Neural crest cell (in vitro differentiated cells): Measurements from ENCODE around the gene IGF2. TPM values are rescaled to one million over a fixed set of nuclear protein-coding genes. Genes with fewer than 3 reads are reported as not detected.
A peak's percentile ranks its signal among the peaks of the same experiment; 100 is the strongest.

ENCODE experiments used
- DNase-seq: peaks from one replicate; pipeline ENCODE4 v3.0.0; 2021; ENCODE audit warnings: low read depth, mixed read lengths, low spot score
- H3K27ac Mint-ChIP-seq: one replicate; pipeline ENCODE4 v1.8.0; 2021; ENCODE audit warnings: mild to moderate bottlenecking, mixed read lengths; ENCODE audit not compliant: unreplicated experiment
- H3K27me3 Mint-ChIP-seq: 2 replicates; pipeline ENCODE4 v1.8.0; 2021; ENCODE audit warnings: low read depth, mild to moderate bottlenecking, mixed read lengths
- H3K36me3 Mint-ChIP-seq: 2 replicates; pipeline ENCODE4 v1.8.0; 2021; ENCODE audit warnings: low read depth, mild to moderate bottlenecking, mixed read lengths
- H3K4me1 Mint-ChIP-seq: 2 replicates; pipeline ENCODE4 v1.8.0; 2021; ENCODE audit warnings: mixed read lengths
- H3K4me3 Mint-ChIP-seq: one replicate; pipeline ENCODE4 v1.8.0; 2021; ENCODE audit warnings: mild to moderate bottlenecking, mixed read lengths
- H3K9me3 Mint-ChIP-seq: 2 replicates; pipeline ENCODE4 v1.8.0; 2021; ENCODE audit warnings: mixed read lengths
- CTCF ChIP-seq: fragments of 200-600 bp; sonication (generic); conservative IDR thresholded peaks from 2 replicates; pipeline ENCODE4 v1.5.0; 2021; ENCODE audit warnings: antibody characterized with exemption, mild to moderate bottlenecking
- total RNA-seq: library from RNA; stranded (reverse); gene quantifications from 2 replicates; pipeline ENCODE4 v1.2.1, GENCODE V29; 2021

IGF2 gene
- total RNA-seq, 1 donor from 2014 or later, result 20.1 TPM

- H3K27me3 Mint-ChIP-seq, result no peaks in the 10 kb centered on the region
- no peak for TF ChIP-seq CTCF
- H3K4me3 Mint-ChIP-seq, result no peak overlapping the region
- no peak overlapping the region for H3K27ac Mint-ChIP-seq
- no peaks in the 10 kb centered on the region for H3K36me3 Mint-ChIP-seq
- DNase-seq, result no peak
- H3K9me3 Mint-ChIP-seq, result peaks cover 3% of the 10 kb centered on the region
- H3K4me1 Mint-ChIP-seq, result no peaks in the 10 kb centered on the region
These were observed 35.3 kb downstream of the IGF2 start for GRCh38 chr11:2103668-2104523.

- TF ChIP-seq CTCF, result no peak
- Mint-ChIP-seq H3K27me3 (no peaks in the 10 kb centered on the region), H3K27ac (no peak overlapping the region), H3K4me3 (no peak overlapping the region), H3K4me1 (no peaks in the 10 kb centered on the region), H3K9me3 (peaks cover 3% of the 10 kb centered on the region), H3K36me3 (no peaks in the 10 kb centered on the region)
- no peak for DNase-seq
These were observed 36.3 kb downstream of the IGF2 start for GRCh38 chr11:2102883-2103213.

- Mint-ChIP-seq H3K27ac (peak overlapping the region; percentile 35), H3K36me3 (no peaks in the 10 kb centered on the region), H3K27me3 (no peaks in the 10 kb centered on the region), H3K4me3 (no peak overlapping the region), H3K9me3 (peaks cover 3% of the 10 kb centered on the region), H3K4me1 (peaks cover 2% of the 10 kb centered on the region)
- DNase-seq, result no peak
- no peak for TF ChIP-seq CTCF
These were observed 36.9 kb downstream of the IGF2 start for GRCh38 chr11:2102132-2102882.

- no peak overlapping the region for H3K27ac Mint-ChIP-seq
These were observed 38.0 kb downstream of the IGF2 start for GRCh38 chr11:2101171-2101675.

More at GRCh38 chr11:2101171-2101675, 38.0 kb downstream of the IGF2 start:
- Mint-ChIP-seq H3K9me3 (peaks cover 3% of the 10 kb centered on the region), H3K27me3 (no peaks in the 10 kb centered on the region), H3K36me3 (no peaks in the 10 kb centered on the region), H3K4me1 (peaks cover 6% of the 10 kb centered on the region), H3K4me3 (no peak overlapping the region)
- TF ChIP-seq CTCF, result no peak
- no peak for DNase-seq
